GM18907 (cell line): ENCODE measurements around the gene FAM180A.
"Not testable (repeated sequence)": the region's sequence is repeated elsewhere in the genome, so short reads cannot be mapped to it uniquely, and the experiment has no call there.

ENCODE experiments used
- ATAC-seq: cut with Tn5 transposase; IDR thresholded peaks from one replicate; pipeline ENCODE4 v1.9.1; 2021; ENCODE audit warnings: mild to moderate bottlenecking, moderate library complexity; ENCODE audit not compliant: unreplicated experiment

Gene FAM180A

DNA sequence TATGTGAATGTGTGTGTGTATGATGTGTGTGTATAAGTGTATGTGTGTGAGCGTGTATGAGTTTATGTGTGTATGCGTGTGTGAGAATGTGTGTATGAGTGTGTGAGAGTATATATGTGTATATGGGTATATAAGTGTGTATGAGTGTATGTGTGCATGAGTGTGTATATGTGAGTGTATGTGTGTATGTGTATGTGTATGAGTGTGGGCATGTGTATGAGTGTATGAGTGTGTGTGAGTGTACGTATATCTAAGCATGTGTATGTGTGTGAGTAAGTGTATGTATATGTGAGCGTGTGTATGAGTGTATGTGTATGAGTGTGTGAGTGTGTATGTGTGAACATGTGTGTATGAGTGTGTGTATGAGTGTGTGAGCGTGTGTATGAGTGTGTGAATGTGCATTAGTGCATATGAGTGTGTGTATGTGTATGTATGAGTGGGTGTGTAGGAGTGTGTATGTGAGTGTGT is 33.5 kb downstream of the FAM180A start:
- ATAC-seq = no peak

DNA sequence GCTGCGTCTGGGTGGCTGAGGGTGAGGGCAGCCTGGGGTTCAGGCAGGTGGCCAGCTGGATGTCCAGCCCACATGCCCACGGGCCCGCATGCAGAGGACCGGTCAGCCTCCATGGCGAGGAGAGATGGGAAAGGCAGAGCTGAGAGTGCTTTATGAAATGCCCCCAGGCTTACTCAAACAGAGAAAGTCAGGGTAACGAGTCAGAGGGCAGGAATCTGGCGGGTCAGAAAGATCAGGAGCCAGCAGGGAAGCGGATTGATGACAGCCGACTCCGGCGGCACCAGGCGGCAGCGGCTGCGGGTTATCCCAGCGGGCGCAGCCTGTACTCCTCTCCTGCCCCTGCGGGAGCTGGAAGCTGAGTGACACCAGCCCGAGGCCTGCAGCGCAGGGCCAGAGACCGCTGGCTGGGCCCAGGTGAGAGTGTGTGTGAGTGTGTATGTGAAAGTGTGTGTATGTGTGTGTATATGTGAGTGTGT is 34.0 kb downstream of the FAM180A start:
- ATAC-seq = no peak

DNA sequence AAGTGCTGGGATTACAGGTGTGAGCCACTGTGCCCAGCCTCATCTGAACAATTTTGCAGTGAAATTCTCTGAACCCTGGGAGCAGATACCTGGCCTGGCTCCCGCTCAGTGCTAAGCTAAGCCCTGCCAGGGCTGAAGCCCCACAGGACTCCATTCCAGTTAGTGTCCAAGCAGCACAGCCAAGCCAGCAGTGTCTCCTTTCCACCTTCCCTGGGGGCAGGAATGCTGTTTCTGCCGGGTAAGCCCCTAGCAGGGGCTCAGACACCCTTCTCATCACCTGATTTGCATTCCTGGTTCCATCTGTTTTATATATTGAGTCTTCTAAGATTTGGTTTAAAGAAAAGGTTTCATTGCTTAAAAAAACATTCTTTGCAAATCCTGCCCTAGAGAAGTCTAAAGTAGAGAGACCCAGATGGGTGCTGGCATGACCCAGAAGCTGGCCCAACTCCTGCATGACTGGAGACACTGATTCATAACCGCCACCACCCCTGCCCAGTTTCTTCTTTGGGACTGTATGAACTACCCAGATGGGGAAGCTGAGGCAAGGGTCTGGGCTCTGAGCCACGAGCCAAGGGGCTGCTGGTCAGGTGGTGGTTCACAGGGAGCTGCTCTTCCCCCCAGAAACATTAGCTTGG is 34.7 kb downstream of the FAM180A start:
- no peak for ATAC-seq

- ATAC-seq = no peak
These were observed 35.8 kb downstream of the FAM180A start for GRCh38 chr7:135712796-135713195.

GRCh38 chr7:135712182-135712782 is 36.3 kb downstream of the FAM180A start:
- no peak for ATAC-seq

DNA sequence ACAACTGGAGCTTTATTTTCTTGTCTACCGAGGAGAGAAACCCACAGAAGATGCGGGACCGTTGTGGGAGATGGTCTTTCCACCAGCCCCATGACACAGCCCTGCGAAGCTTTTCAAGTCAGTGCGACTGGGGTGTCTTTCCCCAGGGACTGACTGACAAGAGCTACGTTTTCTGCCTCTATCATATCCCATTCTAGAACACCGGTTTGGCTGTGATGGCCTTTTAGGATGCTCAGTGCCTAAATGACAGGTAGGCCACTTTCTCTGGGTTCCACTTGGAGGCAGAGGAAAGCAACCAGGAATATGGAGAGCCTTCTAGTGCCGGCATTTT is 37.5 kb downstream of the FAM180A start:
- no peak for ATAC-seq

- ATAC-seq = no peak
These were observed 38.0 kb downstream of the FAM180A start for GRCh38 chr7:135710417-135711138.

DNA sequence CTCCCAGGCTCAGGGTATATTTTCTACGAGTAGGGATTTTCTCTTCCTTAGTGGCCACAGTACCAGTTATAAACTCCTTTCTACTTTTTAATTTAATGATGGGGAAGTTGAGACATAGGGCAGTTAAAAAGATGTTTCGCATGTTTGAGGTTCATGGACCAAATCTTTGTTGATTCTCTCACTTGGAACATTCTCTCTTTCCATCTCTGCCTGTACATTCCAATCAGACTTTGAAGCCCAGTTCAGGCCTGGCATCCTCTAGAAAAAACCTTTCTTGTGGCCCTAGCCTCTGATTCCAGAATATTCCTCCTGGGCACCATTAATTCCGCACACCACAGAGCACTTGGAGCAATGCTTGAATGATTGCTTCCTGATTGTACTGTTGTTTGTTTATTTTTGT is 39.1 kb downstream of the FAM180A start:
- ATAC-seq = no peak

- ATAC-seq = no peak
These were observed 40.6 kb downstream of the FAM180A start for GRCh38 chr7:135708041-135708440.

GRCh38 chr7:135707570-135707966 is 41.0 kb downstream of the FAM180A start:
- ATAC-seq = no peak

DNA sequence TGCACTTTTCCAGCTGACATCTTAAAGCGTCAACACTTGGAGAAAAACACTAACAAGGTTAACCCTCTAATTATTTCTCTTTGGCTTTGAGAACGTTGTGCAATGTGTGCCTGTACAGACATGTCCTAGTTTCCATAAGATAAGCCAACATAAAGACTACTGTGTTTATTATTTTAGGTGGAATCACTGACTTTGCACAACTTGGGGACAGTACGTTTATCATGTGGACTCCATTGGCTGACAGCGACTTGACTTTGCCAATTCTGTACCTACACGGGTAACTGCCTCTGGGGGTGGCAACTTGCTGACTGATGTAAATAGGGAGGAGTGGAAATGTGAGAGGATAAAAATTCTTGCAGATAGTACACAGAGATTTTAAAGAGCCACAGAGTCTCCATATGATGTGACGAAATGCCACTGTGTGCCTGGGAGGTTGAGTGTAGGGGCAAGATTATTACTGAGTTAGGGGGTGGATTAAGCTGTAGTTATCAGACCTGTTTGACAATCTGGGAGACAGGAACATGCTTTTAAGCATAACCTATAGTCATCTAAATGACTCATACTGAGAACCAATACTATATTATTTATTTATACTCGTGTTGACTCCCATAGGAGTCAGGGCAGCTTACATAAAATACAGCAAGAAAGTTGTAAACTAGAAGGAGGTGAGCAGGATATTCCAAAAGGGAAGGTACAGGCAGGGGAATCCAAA is 41.6 kb downstream of the FAM180A start:
- ATAC-seq = no peak

- no peak for ATAC-seq
These were observed 42.4 kb downstream of the FAM180A start for GRCh38 chr7:135706038-135706742.

GRCh38 chr7:135704698-135705097 is 43.9 kb downstream of the FAM180A start:
- no peak for ATAC-seq

GRCh38 chr7:135704074-135704473 is 44.5 kb downstream of the FAM180A start:
- ATAC-seq = no peak

GRCh38 chr7:135697276-135698049 is 51.1 kb downstream of the FAM180A start:
- no peak for ATAC-seq

GRCh38 chr7:135693558-135693957 is 55.1 kb downstream of the FAM180A start:
- no peak for ATAC-seq

GRCh38 chr7:135692606-135693005 is 56.0 kb downstream of the FAM180A start:
- not testable (repeated sequence) for ATAC-seq

DNA sequence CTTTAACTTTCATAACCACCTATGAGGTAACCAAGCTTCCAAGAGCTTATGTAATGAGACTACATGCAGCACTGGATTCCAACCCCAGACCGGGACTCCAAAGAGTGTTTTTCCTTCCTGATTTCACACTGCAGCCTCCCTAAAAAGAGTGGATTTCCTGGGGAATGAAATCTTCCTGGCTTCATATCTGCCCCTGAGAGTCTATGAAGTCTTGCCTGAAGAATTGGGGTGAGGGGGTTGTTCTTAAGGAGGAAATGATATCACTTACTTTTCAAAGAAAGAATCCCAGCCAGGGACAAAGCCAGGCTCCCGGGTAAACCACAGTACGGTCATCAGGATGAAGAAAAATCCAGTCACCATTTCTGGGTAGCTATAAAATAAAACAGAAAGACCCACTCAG is 56.6 kb downstream of the FAM180A start:
- ATAC-seq = no peak

GRCh38 chr7:135690566-135690965 is 58.0 kb downstream of the FAM180A start:
- no peak for ATAC-seq

DNA sequence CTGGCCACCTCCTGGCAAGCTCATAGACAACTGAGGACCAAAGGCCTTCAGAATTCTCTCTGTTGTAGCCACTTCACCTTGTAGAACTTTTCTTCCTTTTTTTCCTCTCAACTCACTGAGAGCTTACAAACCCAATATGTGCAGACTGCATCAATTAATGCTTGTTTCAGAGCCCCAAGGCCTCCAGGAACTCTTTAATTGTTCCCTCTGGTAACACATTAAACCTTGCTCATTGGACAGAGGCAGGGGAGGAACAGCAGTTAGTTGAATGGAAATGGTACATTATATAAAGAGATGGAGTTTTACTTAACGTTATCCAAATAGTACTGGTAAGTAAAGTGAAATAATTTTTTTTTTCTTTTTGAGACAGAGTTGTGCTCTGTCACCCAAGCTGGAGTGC is 61.1 kb downstream of the FAM180A start:
- no peak for ATAC-seq
